HTERT RPE-1 (cell line): ENCODE measurements around the gene GLP2R.
"Not testable (repeated sequence)": the region's sequence is repeated elsewhere in the genome, so short reads cannot be mapped to it uniquely, and the experiment has no call there.

Source experiments
- in situ Hi-C: fragments of 300-500 bp; cut with MboI; formaldehyde crosslinking; loops from 4 replicates; pipeline ENCODE4 v1.14.3; 2020; ENCODE audit warnings: low sequenced_read_pairs

The GLP2R gene

DNA sequence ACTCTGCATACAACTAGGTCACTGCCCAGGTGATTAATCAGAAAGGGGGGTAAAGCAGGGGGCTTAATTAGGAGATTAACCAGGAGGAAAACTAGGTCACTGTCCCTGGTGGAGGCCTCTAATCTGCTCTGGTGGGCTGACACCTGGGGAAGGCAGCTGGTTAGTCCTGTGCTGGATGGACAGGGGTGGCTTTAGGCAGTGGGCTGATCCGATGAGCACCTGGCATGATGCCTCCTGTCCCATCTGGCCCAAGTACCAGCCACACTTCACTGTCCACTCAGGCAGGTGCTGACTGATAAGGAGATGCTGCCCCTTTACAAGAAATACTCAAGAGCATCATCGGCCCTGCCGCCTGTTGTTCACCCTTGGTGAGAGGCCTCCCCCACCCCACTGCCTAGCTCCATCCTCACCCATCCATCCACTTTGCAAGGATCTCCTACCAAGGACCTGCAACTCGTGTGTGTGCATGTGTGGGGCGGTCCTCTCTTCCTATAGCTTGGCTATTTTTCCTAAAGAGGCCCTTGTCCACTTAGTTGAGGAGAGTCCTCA is 93.2 kb downstream of the GLP2R start:
- in situ Hi-C loops: no loop called here

DNA sequence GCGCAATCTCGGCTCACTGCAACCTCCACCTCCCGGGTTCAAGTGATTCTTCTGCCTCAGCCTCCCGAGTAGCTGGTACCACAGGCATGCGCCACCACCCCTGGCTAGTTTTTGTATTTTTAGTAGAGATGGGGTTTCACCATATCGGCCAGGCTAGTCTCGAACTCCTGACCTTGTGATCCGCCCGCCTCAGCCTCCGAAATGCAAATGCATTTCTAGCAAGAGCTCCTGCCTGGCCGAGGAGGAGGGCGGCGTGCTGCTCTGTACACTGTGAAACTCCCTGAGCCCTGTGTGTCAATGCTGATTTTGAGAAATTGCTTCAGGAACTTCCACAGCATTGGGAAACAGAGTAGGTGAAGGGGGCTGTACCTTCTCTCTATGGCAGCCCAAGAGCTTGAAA is 95.5 kb downstream of the GLP2R start:
- in situ Hi-C loops: not testable (repeated sequence)

DNA sequence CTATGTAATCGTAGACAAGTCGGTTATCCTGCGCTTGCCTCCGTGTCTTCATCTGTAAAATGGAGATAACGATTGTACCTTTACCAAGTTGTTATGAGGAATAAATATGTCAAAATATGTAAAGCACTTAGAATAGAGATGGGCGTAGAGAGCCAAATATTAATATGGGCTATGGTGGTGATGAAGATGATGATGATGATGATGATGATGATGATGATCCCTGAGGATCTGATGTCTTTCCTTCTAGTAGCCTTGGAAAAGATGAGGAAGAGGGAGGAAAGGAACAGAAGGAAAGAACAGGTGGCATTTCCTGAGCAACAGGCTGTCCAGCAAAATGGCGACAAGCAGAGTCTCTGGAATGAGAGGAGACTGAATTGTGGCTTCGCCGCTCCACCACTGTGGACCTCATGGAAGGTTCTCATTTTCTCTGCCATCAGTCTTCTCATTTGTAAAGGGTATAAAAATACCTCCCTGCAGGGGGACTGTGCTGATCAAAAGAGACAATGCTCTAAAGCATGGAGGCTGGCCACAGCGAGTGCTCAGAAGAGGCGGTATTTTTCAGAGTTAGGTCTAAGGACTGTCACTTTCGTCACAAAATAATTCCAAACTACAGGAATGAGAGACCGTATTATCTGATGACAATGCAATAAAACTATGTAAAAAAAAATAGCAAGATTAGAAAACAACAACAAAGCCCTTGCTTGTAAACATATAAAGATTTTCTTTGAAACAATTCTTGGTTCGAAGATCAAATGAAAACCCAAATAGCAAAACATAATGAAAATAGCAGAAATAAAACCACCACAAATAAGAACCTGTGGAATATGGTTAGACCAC is 96.5 kb downstream of the GLP2R start:
- in situ Hi-C loops: no loop called here

DNA sequence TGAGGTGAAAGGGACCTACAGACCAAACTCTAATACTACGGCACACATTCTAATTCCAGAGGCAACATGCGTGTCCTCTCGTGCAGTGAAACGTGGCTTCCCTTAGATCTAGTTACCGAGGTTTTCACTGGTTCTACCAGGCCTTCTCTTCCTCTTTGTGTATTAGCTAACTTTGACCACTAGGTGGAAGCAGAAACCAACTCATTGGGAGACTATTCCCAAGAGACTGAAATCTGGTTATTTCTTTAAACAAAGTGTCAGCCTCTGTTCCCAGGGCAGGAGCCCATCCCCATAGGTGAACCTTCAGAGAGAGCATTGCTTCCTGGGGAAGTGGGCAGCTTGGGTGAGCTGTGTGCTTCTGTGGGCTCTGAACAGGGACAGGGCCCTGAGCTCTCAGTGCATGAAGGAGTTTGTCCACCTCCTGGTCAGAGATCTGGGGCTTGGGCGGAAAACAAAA is 99.0 kb downstream of the GLP2R start:
- in situ Hi-C loops: no loop called here

DNA sequence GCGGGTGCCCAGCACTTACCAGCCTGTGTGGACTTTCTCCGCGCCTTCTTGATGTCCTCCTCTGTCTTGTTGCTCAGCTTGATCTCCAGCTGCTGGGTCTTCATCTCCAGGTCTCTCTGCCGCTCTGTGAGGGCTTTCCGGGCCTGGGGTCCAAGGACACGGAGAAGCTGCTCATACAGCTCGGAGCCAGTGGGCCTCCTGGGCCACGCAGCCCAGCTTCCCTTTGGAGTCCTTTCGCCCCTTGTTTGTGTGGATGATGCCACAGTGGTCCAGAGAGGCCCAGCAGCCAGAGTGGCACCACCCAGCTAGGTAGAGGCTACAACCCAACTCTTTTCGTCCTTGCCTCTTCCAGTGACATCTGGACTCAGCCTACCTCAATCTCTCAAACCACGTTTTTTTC is 99.7 kb downstream of the GLP2R start:
- in situ Hi-C loops: no loop called here

DNA sequence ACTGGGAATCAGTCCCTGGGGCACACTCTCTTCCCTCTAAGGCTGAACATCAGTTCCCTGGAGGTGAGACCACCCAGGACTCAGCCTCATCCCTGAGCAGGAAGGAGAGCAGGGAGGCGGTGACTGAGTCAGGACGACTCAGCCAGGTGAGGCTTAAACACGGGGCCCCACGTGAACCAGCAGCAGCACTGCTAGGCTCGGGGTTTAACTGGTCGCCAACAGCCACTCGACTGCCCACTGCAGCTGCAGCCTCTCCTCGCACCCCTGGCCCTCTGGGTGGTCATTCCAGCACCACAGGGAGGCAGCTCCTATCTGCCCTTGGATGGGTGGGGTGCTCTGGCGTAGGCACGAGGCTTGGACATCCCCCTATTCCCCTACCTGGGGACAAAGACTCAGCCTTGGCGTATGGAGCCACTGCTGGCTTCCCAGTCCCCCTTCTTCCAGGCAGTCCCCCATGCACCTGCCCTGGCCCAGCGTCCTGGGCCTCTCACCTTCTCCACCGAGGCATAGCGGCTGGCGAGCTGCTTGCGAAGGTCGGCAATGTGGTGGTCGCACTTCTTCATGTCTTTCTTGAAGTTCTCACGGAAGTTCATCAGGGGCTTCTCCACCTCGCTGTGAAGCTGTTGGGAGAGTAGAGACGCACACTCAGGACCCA is 100.6 kb downstream of the GLP2R start:
- in situ Hi-C loops: no loop called here

DNA sequence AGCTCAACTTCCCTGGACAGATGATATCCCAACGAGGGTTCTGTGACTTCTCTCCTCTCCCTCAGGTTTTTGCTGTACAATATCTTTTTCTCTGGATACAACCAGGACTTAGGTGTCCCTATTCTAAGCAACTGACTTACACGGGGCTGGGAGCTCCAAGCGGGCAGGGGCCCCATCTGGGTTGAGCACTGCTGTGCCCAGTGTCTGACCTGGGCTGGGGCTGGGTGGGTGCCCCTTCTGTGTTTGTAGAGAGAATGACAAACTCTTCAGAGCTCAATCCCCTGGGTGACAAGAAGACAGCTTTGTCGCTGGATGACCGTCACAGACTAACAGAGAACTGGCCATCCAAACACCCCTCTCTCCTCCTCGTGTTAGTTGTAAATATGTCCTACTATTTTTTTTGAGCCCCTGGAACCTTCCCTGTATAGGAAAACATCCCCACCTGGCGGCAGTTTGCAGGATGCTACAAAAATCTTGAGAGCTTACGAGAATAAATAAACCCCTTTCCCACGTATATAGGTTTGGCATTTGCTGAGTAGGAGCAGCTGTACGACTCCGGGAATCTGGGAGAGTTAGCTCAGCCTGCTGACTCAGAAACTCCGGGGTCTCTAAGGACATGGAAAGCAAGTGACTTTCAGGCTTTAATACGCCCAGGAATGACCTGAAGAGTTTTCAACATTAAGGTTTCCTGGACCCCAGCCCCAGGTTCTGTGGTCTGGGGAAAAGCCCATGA is 103.0 kb downstream of the GLP2R start:
- in situ Hi-C loops: no loop called here

DNA sequence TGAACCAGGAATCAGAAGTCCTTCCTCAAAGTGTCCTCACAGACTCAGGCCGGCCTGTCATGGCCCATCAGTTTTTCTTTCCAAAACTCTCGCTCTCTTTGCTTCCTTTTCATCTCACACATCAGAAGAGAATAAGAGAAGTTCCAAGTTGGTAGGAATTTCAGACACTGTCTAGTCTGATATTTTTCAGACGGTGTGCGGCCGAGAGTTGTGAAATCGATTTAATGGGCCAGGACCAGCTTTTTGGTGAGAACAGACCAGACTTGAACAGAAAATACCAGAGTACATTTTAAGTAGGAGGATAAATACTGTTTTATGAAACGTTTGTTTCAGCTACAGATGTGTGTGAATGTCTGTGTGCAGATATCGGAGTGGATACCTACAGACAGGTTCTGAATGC is 104.1 kb downstream of the GLP2R start:
- in situ Hi-C loops: no loop called here

DNA sequence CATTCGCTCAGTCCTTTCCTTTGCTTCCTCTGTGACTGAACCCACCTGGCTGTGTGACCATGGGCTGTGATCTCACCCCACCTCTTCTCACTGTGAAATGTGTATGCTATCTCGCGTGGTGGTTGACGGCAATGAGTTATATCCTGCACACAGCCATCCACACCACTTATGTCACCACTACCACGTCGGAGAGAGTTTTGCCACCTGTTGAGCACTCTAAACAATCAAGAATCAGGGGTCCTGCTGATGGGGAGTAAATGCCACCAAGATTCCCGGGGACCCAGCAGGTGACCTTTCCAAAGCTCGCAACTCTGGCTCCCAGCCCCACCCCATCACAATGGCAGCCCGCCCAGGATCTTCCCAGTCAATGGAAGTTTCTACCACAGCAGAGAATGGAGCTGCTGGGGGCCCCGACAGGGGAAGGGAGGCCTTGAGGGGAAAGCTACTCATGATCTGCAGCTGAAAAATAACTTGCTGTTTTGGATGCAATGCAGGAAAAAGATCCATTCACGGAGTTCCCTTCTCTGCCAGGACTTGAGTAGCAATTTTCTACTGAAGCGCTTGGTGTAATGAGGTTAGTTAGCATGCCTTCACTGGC is 105.5 kb downstream of the GLP2R start:
- in situ Hi-C loops: no loop called here

DNA sequence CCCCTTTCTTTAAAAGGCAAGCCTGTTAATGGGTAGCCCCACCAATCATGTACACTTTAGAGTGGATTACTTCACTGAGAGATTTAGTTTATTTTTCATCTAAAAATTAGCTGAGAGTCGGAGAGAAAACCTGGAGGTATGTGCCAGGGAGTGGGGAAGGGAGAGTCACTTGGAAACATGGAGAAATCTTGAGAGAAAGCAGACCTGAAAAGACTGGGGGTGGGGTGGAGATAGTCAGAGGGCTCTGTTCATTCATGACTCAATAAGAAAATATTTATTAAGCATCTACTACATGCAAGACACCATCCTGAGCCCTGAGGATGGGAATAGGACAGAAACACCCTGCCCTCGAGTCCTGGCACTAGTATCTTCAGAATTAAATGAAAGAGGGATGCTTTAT is 106.8 kb downstream of the GLP2R start:
- in situ Hi-C loops: no loop called here

DNA sequence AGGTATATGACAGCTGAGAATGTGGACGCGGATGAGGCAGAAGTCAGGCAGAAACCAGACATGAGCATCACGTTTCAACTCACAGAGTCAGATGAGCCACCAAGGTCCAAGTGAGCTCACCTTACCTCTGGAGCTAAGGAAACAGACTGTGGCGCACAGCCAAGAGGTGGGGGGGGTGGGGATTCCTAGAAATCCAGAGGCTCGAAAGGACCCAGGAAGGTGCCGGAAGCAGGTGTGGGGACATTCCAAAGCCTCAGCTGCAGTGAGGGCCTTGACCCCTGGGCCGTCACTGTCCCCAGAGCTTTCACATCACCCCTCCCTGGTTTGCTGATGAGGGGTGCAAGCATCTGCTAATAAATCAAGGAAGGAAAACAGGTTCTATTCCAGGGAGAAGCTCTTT is 108.6 kb downstream of the GLP2R start:
- in situ Hi-C loops: no loop called here

DNA sequence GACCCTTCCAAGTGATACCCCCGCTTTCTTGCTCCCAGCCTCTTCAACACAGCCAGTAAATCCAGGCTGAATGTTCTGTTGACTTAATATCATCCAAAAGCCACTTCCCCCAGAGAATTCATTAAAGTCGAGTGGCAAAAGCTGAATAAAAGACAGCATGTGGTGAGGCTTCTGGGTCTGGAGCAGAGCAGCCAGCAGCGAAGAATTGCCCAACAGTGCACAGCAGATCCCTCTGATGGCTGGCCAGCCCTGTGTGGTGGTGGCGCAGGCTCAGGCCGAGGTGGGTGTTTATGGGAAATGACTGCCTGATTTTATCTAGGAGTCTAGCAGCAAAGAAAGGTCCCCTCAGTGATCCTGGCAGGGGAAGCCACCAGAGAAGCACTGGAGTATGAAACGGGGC is 109.7 kb downstream of the GLP2R start:
- in situ Hi-C loops: no loop called here

DNA sequence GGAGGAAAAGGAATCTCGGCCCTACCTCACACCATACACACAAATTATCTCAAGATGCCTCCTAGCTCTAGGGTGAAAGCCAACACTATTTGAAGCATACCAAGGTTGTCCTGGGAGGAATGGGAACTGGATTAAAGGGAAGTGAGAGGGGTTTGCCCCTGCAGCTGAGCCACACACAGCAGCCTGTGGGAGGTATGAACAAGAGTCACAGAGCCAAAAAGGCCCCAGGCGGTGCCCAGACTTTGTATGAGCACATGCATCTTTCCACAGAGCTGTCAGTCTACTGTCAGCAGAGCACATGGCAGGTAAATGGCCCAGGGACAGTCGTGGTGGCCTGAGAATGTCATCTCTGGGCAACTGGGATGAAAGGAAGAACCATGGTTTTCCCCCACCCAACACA is 110.4 kb downstream of the GLP2R start:
- in situ Hi-C loops: no loop called here

DNA sequence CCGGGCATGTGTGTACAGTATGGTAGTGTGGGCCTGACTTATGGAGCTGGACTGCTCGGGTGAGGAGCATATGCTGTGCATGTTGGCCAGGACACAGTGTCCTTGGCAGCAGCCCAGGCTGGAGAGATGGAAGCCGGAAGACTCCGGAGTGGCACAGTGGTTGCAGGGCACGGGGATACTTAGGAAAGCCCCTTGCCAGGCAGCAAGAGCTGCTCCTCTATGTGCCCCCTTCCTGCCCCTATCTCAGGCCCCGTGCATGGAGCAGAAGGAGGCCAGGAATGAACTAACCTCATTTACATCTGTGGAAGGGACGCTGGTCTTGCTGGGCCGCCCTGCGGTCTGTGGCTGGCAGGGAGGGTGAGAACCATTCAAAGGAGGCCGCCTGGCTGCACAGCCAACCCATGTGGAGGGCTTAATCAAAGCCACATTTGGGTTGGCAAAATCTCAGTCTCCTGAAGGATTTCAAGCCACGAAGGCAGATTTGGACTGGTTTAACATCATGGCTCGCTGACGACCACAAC is 111.6 kb downstream of the GLP2R start:
- in situ Hi-C loops: no loop called here

DNA sequence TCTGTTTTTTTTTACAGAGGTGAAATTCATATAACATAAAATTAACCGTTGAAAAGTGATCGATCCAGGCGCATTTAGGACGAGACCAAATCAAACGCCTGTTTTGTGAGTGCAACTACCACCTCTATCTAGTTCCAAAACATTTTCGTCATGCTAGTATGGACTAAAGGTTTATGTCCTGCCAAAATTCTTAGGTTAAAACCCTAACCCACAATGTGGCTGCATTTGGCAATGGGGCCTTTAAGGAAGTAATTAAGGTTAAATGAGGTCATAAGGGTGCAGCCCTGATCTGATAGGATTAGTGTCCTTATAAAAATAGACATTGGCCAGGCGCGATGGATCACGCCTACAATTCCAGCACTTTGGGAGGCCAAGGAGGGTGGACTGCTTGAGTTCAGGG is 112.2 kb downstream of the GLP2R start:
- in situ Hi-C loops: no loop called here

DNA sequence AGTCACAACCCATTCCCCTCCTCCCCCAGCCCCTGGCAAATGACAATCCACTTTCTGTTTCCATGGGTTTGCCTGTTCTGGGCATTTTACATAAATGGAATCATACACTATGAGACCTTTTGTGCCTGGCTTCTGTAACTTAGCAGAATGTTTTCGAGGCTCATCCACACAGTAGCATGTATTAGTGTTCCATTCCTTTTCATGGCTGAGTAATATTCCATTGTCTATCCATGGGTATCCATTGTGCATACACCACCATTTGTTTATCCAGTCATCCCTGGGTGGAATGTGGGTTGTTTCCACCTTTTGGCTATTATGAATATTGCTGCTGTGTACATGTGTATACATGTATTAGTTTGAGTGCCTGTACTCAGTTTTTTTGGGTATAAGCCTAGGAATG is 113.0 kb downstream of the GLP2R start:
- in situ Hi-C loops: no loop called here

DNA sequence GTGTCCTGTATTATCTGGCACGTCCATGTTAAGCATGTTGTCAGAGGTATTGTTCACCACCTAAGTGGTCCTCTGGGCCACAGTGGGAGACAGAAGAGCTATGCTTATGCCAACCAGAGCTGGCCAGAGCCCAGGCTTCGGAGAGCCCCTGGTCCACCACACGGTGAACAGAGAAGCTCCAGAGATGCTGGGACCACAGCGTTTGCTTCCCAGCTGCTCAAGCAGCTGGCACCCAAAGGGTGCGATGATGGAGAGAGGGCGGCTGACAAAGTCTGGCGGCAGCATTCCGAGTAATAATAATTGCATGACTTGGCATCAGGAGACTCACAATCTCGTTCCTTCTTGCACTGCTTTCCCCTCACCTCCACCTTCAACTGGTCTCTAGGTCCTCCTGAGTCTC is 115.1 kb downstream of the GLP2R start:
- in situ Hi-C loops: no loop called here

DNA sequence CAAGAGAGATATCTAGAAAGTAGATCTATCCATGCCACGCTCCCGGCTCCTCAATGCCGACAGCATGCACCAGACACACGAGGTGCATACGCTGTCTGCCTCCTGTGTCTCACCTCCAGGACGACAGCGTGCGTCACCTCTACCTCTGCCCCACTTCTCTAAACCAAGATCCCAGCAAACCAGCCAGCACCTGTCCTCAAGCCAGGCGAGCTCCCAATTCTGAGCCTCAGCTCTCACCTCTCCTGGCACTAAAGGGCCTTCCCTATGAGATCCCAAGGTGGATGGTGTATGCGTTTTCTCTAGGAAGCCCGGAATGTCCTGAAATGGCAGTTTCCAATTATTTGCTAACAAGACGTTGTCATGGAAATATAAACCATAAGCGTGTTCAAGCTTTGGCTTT is 115.6 kb downstream of the GLP2R start:
- in situ Hi-C loops: no loop called here
